ENCODE measurements around the gene DPY19L1. TPM values are rescaled to one million over a fixed set of nuclear protein-coding genes. Genes with fewer than 3 reads are reported as not detected.
"Not testable (repeated sequence)": the region's sequence is repeated elsewhere in the genome, so short reads cannot be mapped to it uniquely, and the experiment has no call there.

Gene DPY19L1
- total RNA-seq, 4 donors from 2014 or later, result 15.9 to 80.9 (median 24.7) TPM

DNA sequence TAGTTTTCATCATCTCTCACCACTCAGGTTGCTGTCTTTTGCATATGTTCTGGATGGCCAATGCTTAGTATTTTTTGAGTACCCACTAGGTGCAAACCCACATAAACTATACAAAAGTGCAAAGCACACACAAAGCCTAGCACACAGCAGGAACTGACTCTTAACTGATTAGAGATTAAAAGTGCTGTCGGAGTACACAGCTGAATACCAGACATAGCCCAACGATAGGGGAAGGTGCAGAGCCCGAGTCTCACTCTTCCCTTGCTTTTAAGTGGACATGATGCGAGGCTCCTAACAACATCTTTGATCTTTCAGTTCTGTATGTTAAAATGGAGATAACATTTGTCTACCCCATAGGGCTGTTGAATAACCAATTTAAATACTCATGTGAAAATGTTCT is 90.8 kb downstream of the DPY19L1 start:
- TF ChIP-seq CTCF (IDR thresholded peaks at IDR 0.05) (no peak), POLR2A (IDR thresholded peaks at IDR 0.05) (no peak)
- intact Hi-C loops (cut with DNase I; ENCODE audit: low total_unique reads), result no loop called here
- no peak overlapping the region for H3K27ac ChIP-seq
- no peaks in the 10 kb centered on the region for H3K36me3 ChIP-seq
- no peak overlapping the region for H3K4me3 ChIP-seq
- no peaks in the 10 kb centered on the region for H3K4me1 ChIP-seq
- no peaks in the 10 kb centered on the region for H3K27me3 ChIP-seq
- DNase-seq, result no peak
- H3K9me3 ChIP-seq, result no peaks in the 10 kb centered on the region

DNA sequence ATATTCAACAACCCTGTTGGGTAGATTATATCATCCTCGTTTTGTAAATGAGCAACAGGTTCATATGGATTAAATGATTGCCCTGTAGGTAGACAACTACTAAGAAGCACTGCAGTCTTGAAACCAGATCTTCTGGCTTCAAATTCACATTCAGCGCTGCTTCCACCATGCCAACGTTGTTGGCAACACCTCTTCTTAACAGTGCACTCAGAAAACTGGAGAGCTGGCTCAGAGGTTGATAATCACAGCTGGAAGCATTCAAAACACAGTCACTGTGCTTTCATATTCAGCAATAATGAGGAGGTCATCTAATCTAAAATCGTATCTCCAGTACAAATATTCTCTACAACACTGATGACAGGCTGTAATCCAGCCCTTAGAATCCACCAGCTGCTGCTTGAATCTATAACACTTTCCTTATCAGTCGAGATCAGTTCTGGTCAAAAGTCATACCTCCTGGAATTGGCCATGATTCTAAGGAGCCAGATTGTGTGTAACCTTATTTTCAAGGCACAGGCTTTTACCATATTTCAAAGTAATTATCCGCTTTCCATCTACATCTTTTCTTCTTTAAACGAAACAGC is 91.3 kb downstream of the DPY19L1 start:
- H3K4me1 ChIP-seq; H3K27me3 ChIP-seq; DNase-seq; H3K4me3 ChIP-seq; H3K27ac ChIP-seq; intact Hi-C loops (cut with DNase I; ENCODE audit: low total_unique reads); H3K9me3 ChIP-seq; H3K36me3 ChIP-seq: not testable (repeated sequence)

- H3K4me1 ChIP-seq, result no peaks in the 10 kb centered on the region
These were observed 98.1 kb downstream of the DPY19L1 start for GRCh38 chr7:34939175-34939574.

DNA sequence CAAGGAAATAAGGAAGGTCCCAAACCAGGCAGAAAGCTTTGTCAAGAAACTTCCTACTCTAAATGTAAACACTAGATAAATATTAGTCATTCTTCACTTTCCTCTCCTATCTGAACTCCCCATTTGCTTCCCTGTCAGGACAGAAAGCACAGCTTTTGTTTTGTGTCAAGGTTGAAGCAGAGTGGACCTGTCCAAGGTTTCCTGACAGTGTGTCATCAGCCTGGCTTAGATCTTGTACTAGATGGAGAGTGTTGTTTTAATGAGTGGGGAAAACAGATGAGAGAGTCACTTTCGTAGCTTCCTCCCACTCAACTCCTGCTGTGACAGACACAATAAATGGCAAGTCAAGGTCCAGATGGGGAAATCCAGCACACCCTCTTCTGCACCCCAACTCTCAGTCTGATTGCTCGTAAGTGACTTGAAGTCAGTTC is 101.5 kb downstream of the DPY19L1 start:
- H3K27me3 ChIP-seq; intact Hi-C loops (cut with DNase I; ENCODE audit: low total_unique reads); H3K9me3 ChIP-seq; H3K36me3 ChIP-seq; H3K4me1 ChIP-seq; DNase-seq; H3K4me3 ChIP-seq; H3K27ac ChIP-seq: not testable (repeated sequence)

More at GRCh38 chr7:34939175-34939574, 98.1 kb downstream of the DPY19L1 start:
- Histone ChIP-seq H3K36me3 (no peaks in the 10 kb centered on the region), H3K27me3 (no peaks in the 10 kb centered on the region), H3K9me3 (no peaks in the 10 kb centered on the region), H3K27ac (no peak overlapping the region), H3K4me3 (no peak overlapping the region)
- DNase-seq, result no peak
- intact Hi-C loops (cut with DNase I; ENCODE audit: low total_unique reads), result no loop called here
- TF ChIP-seq POLR2A (IDR thresholded peaks at IDR 0.05) (no peak), CTCF (IDR thresholded peaks at IDR 0.05) (no peak)

- DNase-seq, result no peak
- Histone ChIP-seq H3K4me1 (no peaks in the 10 kb centered on the region), H3K27ac (no peak overlapping the region), H3K9me3 (no peaks in the 10 kb centered on the region), H3K4me3 (no peak overlapping the region), H3K36me3 (no peaks in the 10 kb centered on the region), H3K27me3 (no peaks in the 10 kb centered on the region)
- intact Hi-C loops (cut with DNase I; ENCODE audit: low total_unique reads), result no loop called here
- TF ChIP-seq POLR2A (IDR thresholded peaks at IDR 0.05) (no peak), CTCF (IDR thresholded peaks at IDR 0.05) (no peak)
These were observed 105.5 kb downstream of the DPY19L1 start for GRCh38 chr7:34931739-34932138.

GRCh38 chr7:34929783-34930182 is 107.5 kb downstream of the DPY19L1 start:
- H3K4me1 ChIP-seq; H3K4me3 ChIP-seq; H3K27me3 ChIP-seq; DNase-seq; H3K36me3 ChIP-seq; H3K9me3 ChIP-seq; H3K27ac ChIP-seq; intact Hi-C loops (cut with DNase I; ENCODE audit: low total_unique reads): not testable (repeated sequence)

- TF ChIP-seq CTCF (IDR thresholded peaks at IDR 0.05), result no peak
- no peak for TF ChIP-seq POLR2A (IDR thresholded peaks at IDR 0.05)
- Histone ChIP-seq H3K4me1 (no peaks in the 10 kb centered on the region), H3K4me3 (no peak overlapping the region), H3K27ac (no peak overlapping the region), H3K27me3 (no peaks in the 10 kb centered on the region), H3K9me3 (no peaks in the 10 kb centered on the region), H3K36me3 (no peaks in the 10 kb centered on the region)
- intact Hi-C loops (cut with DNase I; ENCODE audit: low total_unique reads), result no loop called here
- DNase-seq, result no peak
These were observed 108.7 kb downstream of the DPY19L1 start for GRCh38 chr7:34928560-34928959.
